Urinary bladder (tissue), 4 donors: ENCODE results near the gene DIPK1C. TPM values are rescaled to one million over a fixed set of nuclear protein-coding genes. Genes with fewer than 3 reads are reported as not detected.
A peak's percentile ranks its signal among the peaks of the same experiment; 100 is the strongest.

Experiments used
- DNase-seq: peaks from one replicate; pipeline ENCODE4 v3.0.0-alpha.2; 2015; ENCODE audit errors: extremely low spot score
- H3K27ac ChIP-seq: one replicate; pipeline ENCODE4 v1.5.1; 2013; ENCODE audit warnings: low read depth, mild to moderate bottlenecking, moderate library complexity
- H3K36me3 ChIP-seq: one replicate; pipeline ENCODE4 v1.6.1; 2013; ENCODE audit warnings: mild to moderate bottlenecking, moderate library complexity; ENCODE audit not compliant: insufficient read depth
- H3K4me1 ChIP-seq: one replicate; pipeline ENCODE4 v1.6.1; 2013; ENCODE audit warnings: mild to moderate bottlenecking, moderate library complexity; ENCODE audit not compliant: insufficient read depth
- H3K4me3 ChIP-seq: one replicate; pipeline ENCODE4 v1.5.1; 2013; ENCODE audit warnings: low read depth, low read length
- WGBS: extraction: QIAGEN DNeasy Blood & Tissue Kit; methylation state at CpG from one replicate; pipeline ENCODE4 v1.1.7; 2013; 5-methylcytosine and 5-hydroxymethylcytosine counted together
- polyA plus RNA-seq: library from polyadenylated mRNA; stranded (reverse); fragments of 200-250 nt; gene quantifications from one replicate; pipeline ENCODE4 v1.2.3, GENCODE V29; 2013
- total RNA-seq: library from RNA; depleted of rRNA; stranded (reverse); fragments of >200 nt; gene quantifications from one replicate; pipeline ENCODE4 v1.2.3, GENCODE V29; 2014
- donor health status: healthy with polysubstance abuse.
- donor health status: healthy.

The DIPK1C gene
- total and polyA plus RNA-seq, 2 donors: 0.22 to 1.6 TPM

GRCh38 chr18:74495581-74496507 lies 38.7 kb upstream of the DIPK1C start, which contains the start of gene CNDP2:
Gene CNDP2 (plus strand): TSS chr18:74496363. CDS start chr18:74499974, 3,611 bp downstream.
- Histone ChIP-seq H3K27ac (peak within 1 kb of the TSS; percentile 94), H3K4me1 (no peaks in the 10 kb centered on the region), H3K36me3 (no peaks in the 10 kb centered on the region), H3K4me3 (peak within 1 kb of the TSS; percentile 72)
- under 1% methylated on average over 71 of the region's 71 CpGs for WGBS
- DNase-seq: peak; percentile 98

GRCh38 chr18:74494514-74494913 lies 37.4 kb upstream of the DIPK1C start:
- WGBS: 67% methylated on average over 1 of the region's 1 CpG
- Histone ChIP-seq H3K27ac (no peak overlapping the region), H3K4me3 (no peak overlapping the region), H3K4me1 (no peaks in the 10 kb centered on the region), H3K36me3 (no peaks in the 10 kb centered on the region)
- DNase-seq: no peak

GRCh38 chr18:74493689-74494088 lies 36.6 kb upstream of the DIPK1C start:
- DNase-seq: no peak
- H3K4me1 ChIP-seq: no peaks in the 10 kb centered on the region
- no peak overlapping the region for H3K4me3 ChIP-seq
- 50% methylated on average over 1 of the region's 1 CpG for WGBS
- H3K36me3 ChIP-seq: no peaks in the 10 kb centered on the region
- H3K27ac ChIP-seq: no peak overlapping the region

- H3K4me1 ChIP-seq: no peaks in the 10 kb centered on the region
- DNase-seq: no peak
- no peaks in the 10 kb centered on the region for H3K36me3 ChIP-seq
- 95% methylated on average over 3 of the region's 3 CpGs for WGBS
- H3K4me3 ChIP-seq: no peak overlapping the region
- no peak overlapping the region for H3K27ac ChIP-seq
Measured at GRCh38 chr18:74492259-74492658, 35.2 kb upstream of the DIPK1C start.

GRCh38 chr18:74489676-74490075 lies 32.6 kb upstream of the DIPK1C start:
- no peak overlapping the region for H3K27ac ChIP-seq
- no peaks in the 10 kb centered on the region for H3K36me3 ChIP-seq
- no peaks in the 10 kb centered on the region for H3K4me1 ChIP-seq
- WGBS: 25% methylated on average over 7 of the region's 7 CpGs
- no peak for DNase-seq
- H3K4me3 ChIP-seq: no peak overlapping the region

GRCh38 chr18:74488864-74489263 lies 31.8 kb upstream of the DIPK1C start:
- H3K27ac ChIP-seq: no peak overlapping the region
- WGBS: 88% methylated on average over 8 of the region's 8 CpGs
- H3K4me1 ChIP-seq: no peaks in the 10 kb centered on the region
- H3K4me3 ChIP-seq: no peak overlapping the region
- H3K36me3 ChIP-seq: no peaks in the 10 kb centered on the region
- no peak for DNase-seq

GRCh38 chr18:74488354-74488753 lies 31.2 kb upstream of the DIPK1C start:
- Histone ChIP-seq H3K27ac (no peak overlapping the region), H3K36me3 (no peaks in the 10 kb centered on the region), H3K4me3 (no peak overlapping the region), H3K4me1 (no peaks in the 10 kb centered on the region)
- no peak for DNase-seq
- 97% methylated on average over 8 of the region's 8 CpGs for WGBS

GRCh38 chr18:74486119-74486849 lies 29.2 kb upstream of the DIPK1C start:
- no peak for DNase-seq
- 63% methylated on average over 15 of the region's 15 CpGs for WGBS
- no peak overlapping the region for H3K4me3 ChIP-seq
- no peak overlapping the region for H3K27ac ChIP-seq
- no peaks in the 10 kb centered on the region for H3K36me3 ChIP-seq
- H3K4me1 ChIP-seq: no peaks in the 10 kb centered on the region

- WGBS: 95% methylated on average over 11 of the region's 11 CpGs
- Histone ChIP-seq H3K4me1 (no peaks in the 10 kb centered on the region), H3K27ac (no peak overlapping the region), H3K4me3 (no peak overlapping the region), H3K36me3 (no peaks in the 10 kb centered on the region)
- DNase-seq: no peak
Measured at GRCh38 chr18:74482697-74483096, 25.6 kb upstream of the DIPK1C start.

GRCh38 chr18:74480149-74480651 lies 23.1 kb upstream of the DIPK1C start:
- Histone ChIP-seq H3K4me3 (no peak overlapping the region), H3K4me1 (no peaks in the 10 kb centered on the region), H3K36me3 (no peaks in the 10 kb centered on the region), H3K27ac (no peak overlapping the region)
- WGBS: 92% methylated on average over 7 of the region's 7 CpGs
- no peak for DNase-seq

- Histone ChIP-seq H3K4me3 (no peak overlapping the region), H3K4me1 (no peaks in the 10 kb centered on the region), H3K27ac (no peak overlapping the region), H3K36me3 (no peaks in the 10 kb centered on the region)
- WGBS: 91% methylated on average over 16 of the region's 16 CpGs
- DNase-seq: no peak
Measured at GRCh38 chr18:74479486-74480148, 22.5 kb upstream of the DIPK1C start.

GRCh38 chr18:74478880-74479279 lies 21.8 kb upstream of the DIPK1C start:
- WGBS: 83% methylated on average over 6 of the region's 6 CpGs
- H3K4me1 ChIP-seq: no peaks in the 10 kb centered on the region
- no peaks in the 10 kb centered on the region for H3K36me3 ChIP-seq
- H3K4me3 ChIP-seq: no peak overlapping the region
- DNase-seq: no peak
- no peak overlapping the region for H3K27ac ChIP-seq

GRCh38 chr18:74478316-74478715 lies 21.2 kb upstream of the DIPK1C start:
- H3K27ac ChIP-seq: no peak overlapping the region
- WGBS: 93% methylated on average over 7 of the region's 7 CpGs
- H3K4me3 ChIP-seq: no peak overlapping the region
- DNase-seq: no peak
- no peaks in the 10 kb centered on the region for H3K4me1 ChIP-seq
- H3K36me3 ChIP-seq: no peaks in the 10 kb centered on the region
